PC-9 (cell line): Measurements from ENCODE around the gene TNFAIP3.

Experiments used
- CTCF ChIP-seq: fragments of 200-600 bp; sonication (generic); conservative IDR thresholded peaks from 2 replicates; pipeline ENCODE4 v1.6.1; 2017; ENCODE audit warnings: mixed run types, antibody characterized with exemption, mild to moderate bottlenecking, moderate library complexity
- EZH2 ChIP-seq: fragments of 200-600 bp; sonication (generic); IDR thresholded peaks from 2 replicates; pipeline ENCODE4 v1.8.0; 2017; ENCODE audit warnings: antibody characterized with exemption, low read depth

GRCh38 chr6:137926207-137926731, 59.2 kb downstream of the TNFAIP3 start:
- no peak for TF ChIP-seq CTCF
- no peak for TF ChIP-seq EZH2
